ENCODE data around the gene MPPED2.

DNA sequence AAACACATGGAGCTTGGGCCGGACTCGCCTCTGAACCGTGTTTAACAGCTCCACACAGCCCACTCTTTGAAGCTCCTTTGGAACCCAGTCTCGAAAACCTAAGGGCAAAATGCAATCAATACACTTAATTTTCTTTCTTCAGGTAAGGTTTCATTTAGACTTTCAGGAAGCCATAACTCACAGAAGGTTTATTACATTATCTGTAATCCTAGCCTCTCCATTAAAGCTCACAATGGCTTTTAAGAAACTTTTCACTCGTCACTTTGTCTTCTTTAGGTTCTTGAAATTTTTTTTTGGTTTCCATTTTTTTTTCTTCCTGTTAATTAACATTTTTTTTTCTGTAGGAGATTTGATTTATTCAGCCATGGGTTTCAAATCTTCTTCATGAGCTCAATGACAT is 171.9 kb downstream of the MPPED2 start:
- no peak for TF ChIP-seq CTCF (IDR thresholded peaks at IDR 0.05)
- TF ChIP-seq POLR2A (IDR thresholded peaks at IDR 0.05), result no peak
